GM12878 (cell line): ENCODE measurements around the gene ARMC6. TPM values are rescaled to one million over a fixed set of nuclear protein-coding genes. Genes with fewer than 3 reads are reported as not detected.

ENCODE experiments used
- ATAC-seq: fragments of 200-7000 bp; cut with Tn5 transposase; 3 replicates; pipeline ENCODE4 v1.9.1; 2020; ENCODE audit warnings: mild to moderate bottlenecking, moderate library complexity
- BruUV-seq: library from RNA; stranded (reverse); fragments of 400-500 nt; replicated peaks from 2 replicates; lab custom pipeline; 2021; lab: Mats Ljungman, UMichigan
- CTCF ChIA-PET: fragments of 300-600 bp; sonication (Branson Sonifier 250); formaldehyde crosslinking; extraction: SDS; loops from one replicate; lab custom pipeline; 2021; ENCODE audit warnings: inconsistent platforms; lab: Yijun Ruan, JAX
- POLR2A ChIA-PET: fragments of 350-600 bp; formaldehyde crosslinking; extraction: SDS; loops from one replicate; lab custom pipeline; 2021; ENCODE audit warnings: inconsistent platforms; lab: Charles Lee
- RAD21 ChIA-PET: fragments of 300-600 bp; sonication (Branson Sonifier 250); formaldehyde crosslinking; loops from one replicate; lab custom pipeline; 2023; ENCODE audit warnings: antibody characterized with exemption; ENCODE audit not compliant: unreplicated experiment; lab: Charles Lee
- SMC1A ChIA-PET: fragments of 300-600 bp; sonication (Branson Sonifier 250); formaldehyde crosslinking; loops from one replicate; lab custom pipeline; 2023; ENCODE audit not compliant: unreplicated experiment, uncharacterized antibody; lab: Charles Lee
- DNase-seq: peaks from one replicate; pipeline ENCODE4 v3.0.0-alpha.2; 2011; ENCODE audit warnings: low read depth, low spot score
- FAIRE-seq: peaks from 3 replicates; lab custom pipeline; 2011; peaks lifted over from hg19 to GRCh38; lab: Jason Lieb, UNC
- H2AFZ ChIP-seq: 2 replicates; pipeline ENCODE4 v1.6.0; 2011; ENCODE audit warnings: low read depth, low read length, control low read depth; ENCODE audit not compliant: control insufficient read depth
- H3K27ac ChIP-seq: 2 replicates; pipeline ENCODE4 v1.5.1; 2011; ENCODE audit warnings: control low read depth; ENCODE audit not compliant: control insufficient read depth, insufficient read depth
- H3K27me3 ChIP-seq, 2 experiments: replicated peaks in 1 of 2; 2 replicates each; pipeline versions ENCODE4 v1.6.0 to v1.6.1; 2011; ENCODE audit warnings: low read length in 1 of 2; ENCODE audit not compliant: control insufficient read depth in 2 of 2, insufficient read depth in 2 of 2
- H3K36me3 ChIP-seq, 2 experiments: 2 replicates each; pipeline ENCODE4 v1.5.1; 2011; ENCODE audit warnings: low read length in 1 of 2; ENCODE audit not compliant: control insufficient read depth in 2 of 2, insufficient read depth in 2 of 2
- H3K4me1 ChIP-seq: 2 replicates; pipeline ENCODE4 v1.6.1; 2011; ENCODE audit warnings: mild to moderate bottlenecking, low read length, moderate library complexity, mixed read lengths; ENCODE audit not compliant: control insufficient read depth, insufficient read depth
- H3K4me2 ChIP-seq: 2 replicates; pipeline ENCODE4 v1.6.0; 2011; ENCODE audit warnings: control low read depth; ENCODE audit not compliant: control insufficient read depth, insufficient read depth
- H3K4me3 ChIP-seq: fragments of 200-600 bp; sonication (generic); 2 replicates; pipeline ENCODE4 v1.5.1; 2016
- H3K79me2 ChIP-seq: 2 replicates; pipeline ENCODE4 v1.6.0; 2011; ENCODE audit warnings: low read length; ENCODE audit not compliant: control insufficient read depth, insufficient read depth
- H3K9ac ChIP-seq: 2 replicates; pipeline ENCODE4 v1.8.0; 2011; ENCODE audit warnings: low read length, control low read depth, mixed read lengths; ENCODE audit not compliant: control insufficient read depth, insufficient read depth
- H3K9me3 ChIP-seq: replicated peaks from 3 replicates; pipeline ENCODE4 v1.5.1; 2011; ENCODE audit warnings: mild to moderate bottlenecking, low read length; ENCODE audit not compliant: control insufficient read depth, insufficient read depth
- H4K20me1 ChIP-seq: 2 replicates; pipeline ENCODE4 v1.6.0; 2011; ENCODE audit not compliant: control insufficient read depth, insufficient read depth
- BCL3 ChIP-seq: IDR thresholded peaks from 2 replicates; pipeline ENCODE4 v1.6.1; 2011; ENCODE audit warnings: borderline replicate concordance, low read depth, mild to moderate bottlenecking, moderate library complexity, low read length; ENCODE audit not compliant: insufficient read depth, poor library complexity, severe bottlenecking
- BHLHE40 ChIP-seq, 2 experiments: fragments of 450-650 bp in 1 of 2; IDR thresholded peaks; 2 replicates each; pipeline ENCODE4 v1.6.1; 2011 to 2017; ENCODE audit warnings: low read depth in 2 of 2, borderline replicate concordance in 1 of 2, improper control_type of control experiment in 1 of 2, low read length in 1 of 2, mild to moderate bottlenecking in 1 of 2
- CREM ChIP-seq: IDR thresholded peaks from 2 replicates; pipeline ENCODE4 v1.6.1; 2014; ENCODE audit warnings: antibody characterized with exemption, low read depth
- CUX1 ChIP-seq: IDR thresholded peaks from 2 replicates; pipeline ENCODE4 v1.6.1; 2012; ENCODE audit warnings: improper control_type of control experiment, low read depth, low read length; ENCODE audit not compliant: insufficient replicate concordance
- ESRRA ChIP-seq: IDR thresholded peaks from 2 replicates; pipeline ENCODE4 v1.6.1; 2012; ENCODE audit warnings: mild to moderate bottlenecking, low read length, improper control_type of control experiment
- HDAC2 ChIP-seq: fragments of 200-600 bp; sonication (generic); IDR thresholded peaks from 2 replicates; pipeline ENCODE4 v1.6.1; 2017
- IRF3 ChIP-seq: fragments of 450-650 bp; IDR thresholded peaks from 2 replicates; pipeline ENCODE4 v1.6.1; 2014; ENCODE audit warnings: mild to moderate bottlenecking
- IRF5 ChIP-seq: fragments of 450-650 bp; IDR thresholded peaks from 2 replicates; pipeline ENCODE4 v1.6.1; 2017; ENCODE audit warnings: borderline replicate concordance
- ZNF687 ChIP-seq: fragments of 450-650 bp; IDR thresholded peaks from 2 replicates; pipeline ENCODE4 v1.6.1; 2017; ENCODE audit warnings: mild to moderate bottlenecking, moderate library complexity
- WGBS: methylation state at CpG from one replicate; pipeline ENCODE4 v1.1.6; 2016; ENCODE audit warnings: low lambda C conversion rate; ENCODE audit not compliant: insufficient replicate concordance, insufficient coverage; ENCODE audit errors: missing lambda C conversion rate; 5-methylcytosine and 5-hydroxymethylcytosine counted together
- in situ Hi-C: fragments of 300-500 bp; cut with MboI; formaldehyde crosslinking; loops from 9 replicates; pipeline ENCODE4 v1.14.3; 2018; ENCODE audit warnings: mixed read lengths
- intact Hi-C: fragments of 100-400 bp; cut with micrococcal nuclease; formaldehyde crosslinking; loops from one replicate; pipeline ENCODE4 v1.14.2; 2022; ENCODE audit not compliant: unreplicated experiment
- polyA plus RNA-seq, 11 experiments: library from polyadenylated mRNA; depleted of rRNA in 4 of 11; unstranded in 6 of 11; stranded (reverse) in 5 of 11; fragments of >200 nt; fragmentation: Nextera tagmentation in 4 of 11; fragmentation: Illumina TruSeq in 1 of 11; extraction: Ambion mirVana in 4 of 11; extraction: Trizol in 1 of 11; gene quantifications; 1 replicate in 1 of 11; 2 replicates in 10 of 11; pipeline versions ENCODE4 v1.2.1 to v1.2.3, GENCODE V29; 2011 to 2016; ENCODE audit warnings: inconsistent platforms in 2 of 11, missing spikeins in 2 of 11, low read depth in 1 of 11
- total RNA-seq, 4 experiments: library from RNA; depleted of rRNA in 3 of 4; stranded (reverse); fragments of >200 nt in 3 of 4; fragmentation: Illumina TruSeq in 1 of 4; extraction: Trizol in 1 of 4; gene quantifications; 2 replicates each; pipeline versions ENCODE4 v1.2.1 to v1.2.3, GENCODE V29; 2013 to 2021

The ARMC6 gene
- total and polyA plus RNA-seq, 10 of the 15 experiments (the other 5 are each of a cell fraction or from before 2014, with no cell fraction given): 1.1 to 64.4 (median 41.6) TPM

- H3K9ac ChIP-seq: no peak overlapping the region
- TF ChIP-seq ESRRA: no peak
- no peak for TF ChIP-seq IRF3
- no peak for TF ChIP-seq HDAC2
- no peak for TF ChIP-seq BCL3
- TF ChIP-seq ZNF687: no peak
- TF ChIP-seq CREM: no peak
- TF ChIP-seq IRF5: no peak
- no peak for TF ChIP-seq CUX1
- no peak for TF ChIP-seq BHLHE40 (IDR thresholded peaks at IDR 0.05; ENCODE audit: borderline replicate concordance in 1 of 2, low read depth in 2 of 2, low read length in 1 of 2)
Observed at GRCh38 chr19:19055701-19056100, 22.3 kb downstream of the ARMC6 start.

More at GRCh38 chr19:19055701-19056100, 22.3 kb downstream of the ARMC6 start:
- H3K79me2 ChIP-seq: no peaks in the 10 kb centered on the region
- ChIA-PET SMC1A (interaction anchor here (0.9 kb wide), 1 partner anchor 119 kb away, joined by 3 read pairs; no protein-coding TSS in a partner anchor), RAD21 (no interaction called here), CTCF (interaction anchor here (1.1 to 3.7 kb wide), 5 partner anchors 56 to 288 kb away, joined by 3 to 24 read pairs (median 3); no protein-coding TSS in a partner anchor), POLR2A (no interaction called here)
- no peak for DNase-seq
- no peak overlapping the region for H3K4me3 ChIP-seq
- H3K4me2 ChIP-seq: no peak overlapping the region
- H4K20me1 ChIP-seq: no peaks in the 10 kb centered on the region; the same call in 1 of the 2 replicates
- BruUV-seq: no TSS peak
- H3K27me3 ChIP-seq: no peaks in the 10 kb centered on the region
- no peaks in the 10 kb centered on the region for H3K9me3 ChIP-seq
- FAIRE-seq: no peak
- H3K27ac ChIP-seq: no peak overlapping the region
- WGBS: 99% methylated on average over 13 of the region's 13 CpGs
- peaks cover 27 to 43% of the 10 kb centered on the region in 2 experiments for H3K36me3 ChIP-seq
- ATAC-seq: no peak
- intact Hi-C loops (no loop called here), in situ Hi-C loops (loop anchor here (5.0 kb wide), 1 partner anchor 87 kb away; no protein-coding TSS in a partner anchor)
- no peak overlapping the region for H2AFZ ChIP-seq
- H3K4me1 ChIP-seq: no peaks in the 10 kb centered on the region
